K562 (cell line): ENCODE data around the gene PSMD2.

Experiments used
- BRD9 ChIP-seq: fragments of 450-650 bp; IDR thresholded peaks from 2 replicates; pipeline ENCODE4 v1.6.1; 2018; ENCODE audit warnings: low read depth; ENCODE audit not compliant: partially characterized antibody
- E2F4 ChIP-seq: sonication (generic); formaldehyde crosslinking; IDR thresholded peaks from 2 replicates; pipeline ENCODE4 v1.8.0; 2022; ENCODE audit warnings: mild to moderate bottlenecking, low read depth, missing genetic modification reagents
- EP300 ChIP-seq: IDR thresholded peaks from 2 replicates; pipeline ENCODE4 v1.6.1; 2012; ENCODE audit warnings: low read length, improper control_type of control experiment
- MAZ ChIP-seq, 2 experiments: fragments of 450-650 bp in 1 of 2; sonication (generic) in 1 of 2; formaldehyde crosslinking; IDR thresholded peaks in 1 of 2; conservative IDR thresholded peaks in 1 of 2; 2 replicates each; pipeline versions ENCODE4 v1.4.0 to v1.5.0; 2020; ENCODE audit warnings: mild to moderate bottlenecking in 1 of 2, missing genetic modification reagents in 1 of 2
- NCOR1 ChIP-seq: fragments of 450-650 bp; IDR thresholded peaks from 2 replicates; pipeline ENCODE4 v1.6.1; 2016; ENCODE audit warnings: mild to moderate bottlenecking, moderate library complexity
- PTTG1 ChIP-seq: fragments of 450-650 bp; IDR thresholded peaks from 2 replicates; pipeline ENCODE4 v1.6.1; 2016; ENCODE audit warnings: low read depth, mild to moderate bottlenecking, missing genetic modification characterization, missing compliant biosample characterization
- SAP30 ChIP-seq: fragments of 200-600 bp; sonication (generic); IDR thresholded peaks from 2 replicates; pipeline ENCODE4 v1.6.1; 2012; ENCODE audit warnings: borderline replicate concordance, low read depth, mild to moderate bottlenecking, moderate library complexity, low read length, control low read depth, inconsistent platforms; ENCODE audit not compliant: insufficient read depth, poor library complexity, severe bottlenecking
- SP1 ChIP-seq: sonication (generic); formaldehyde crosslinking; IDR thresholded peaks from 2 replicates; pipeline ENCODE4 v1.8.1; 2022; ENCODE audit warnings: mild to moderate bottlenecking, missing genetic modification reagents
- ZNF263 ChIP-seq: sonication (generic); formaldehyde crosslinking; IDR thresholded peaks from 2 replicates; pipeline ENCODE4 v1.8.0; 2022; ENCODE audit warnings: mild to moderate bottlenecking, missing genetic modification reagents, borderline replicate concordance
- ZNF696 ChIP-seq: fragments of 250-450 bp; sonication (Bioruptor Pico); conservative IDR thresholded peaks from 2 replicates; pipeline ENCODE4 v1.4.0; 2020; ENCODE audit warnings: mild to moderate bottlenecking, moderate library complexity
- TF ChIP-seq, protein P1 (sequence below), 3 experiments: IDR thresholded peaks in 2 of 3; conservative IDR thresholded peaks in 1 of 3; 2 replicates each; pipeline ENCODE4 v1.5.1; 2011 to 2012; ENCODE audit warnings: low read length in 3 of 3, mild to moderate bottlenecking in 3 of 3, control low read depth in 2 of 3, improper control_type of control experiment in 1 of 3, inconsistent platforms in 1 of 3, low read depth in 1 of 3, mixed read lengths in 1 of 3, moderate library complexity in 1 of 3; ENCODE audit not compliant: insufficient read depth in 2 of 3
- TF ChIP-seq, protein P2 (sequence below), 2 experiments: fragments of 450-650 bp in 1 of 2; sonication (generic) in 1 of 2; formaldehyde crosslinking in 1 of 2; IDR thresholded peaks; 2 replicates each; pipeline versions ENCODE4 v1.7.1 to v1.9.0; 2016 to 2022; ENCODE audit warnings: inconsistent platforms in 1 of 2, mild to moderate bottlenecking in 1 of 2, missing genetic modification reagents in 1 of 2
- TF ChIP-seq, protein P3 (sequence below): sonication (generic); formaldehyde crosslinking; IDR thresholded peaks from 2 replicates; pipeline ENCODE4 v1.8.0; 2022; ENCODE audit warnings: mild to moderate bottlenecking, missing genetic modification reagents, borderline replicate concordance
- TF ChIP-seq, protein P4 (sequence below): fragments of 250-450 bp; sonication (Bioruptor Pico); IDR thresholded peaks from 2 replicates; pipeline ENCODE4 v1.5.0; 2021; ENCODE audit warnings: mild to moderate bottlenecking, moderate library complexity

DNA sequence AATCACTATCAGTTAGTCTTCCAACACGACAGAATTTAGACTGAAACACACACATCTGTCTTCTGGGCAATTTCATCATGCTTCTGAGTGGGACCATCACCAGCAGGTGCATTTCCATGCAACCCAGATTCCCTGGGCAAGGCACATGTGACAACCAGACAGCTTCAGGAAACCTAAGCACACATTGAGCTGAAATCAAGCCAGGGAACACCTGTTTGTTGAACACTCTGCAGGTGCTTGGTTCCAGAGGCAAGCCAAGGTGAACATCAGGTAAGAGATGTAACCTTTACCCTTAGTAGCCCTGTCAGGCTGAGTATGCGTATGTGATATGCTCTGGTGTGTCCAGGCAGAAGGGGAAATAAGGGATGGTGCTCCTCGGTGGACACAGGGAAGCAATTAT lies 3.3 kb upstream of the PSMD2 start:
- TF ChIP-seq, protein P1, sequence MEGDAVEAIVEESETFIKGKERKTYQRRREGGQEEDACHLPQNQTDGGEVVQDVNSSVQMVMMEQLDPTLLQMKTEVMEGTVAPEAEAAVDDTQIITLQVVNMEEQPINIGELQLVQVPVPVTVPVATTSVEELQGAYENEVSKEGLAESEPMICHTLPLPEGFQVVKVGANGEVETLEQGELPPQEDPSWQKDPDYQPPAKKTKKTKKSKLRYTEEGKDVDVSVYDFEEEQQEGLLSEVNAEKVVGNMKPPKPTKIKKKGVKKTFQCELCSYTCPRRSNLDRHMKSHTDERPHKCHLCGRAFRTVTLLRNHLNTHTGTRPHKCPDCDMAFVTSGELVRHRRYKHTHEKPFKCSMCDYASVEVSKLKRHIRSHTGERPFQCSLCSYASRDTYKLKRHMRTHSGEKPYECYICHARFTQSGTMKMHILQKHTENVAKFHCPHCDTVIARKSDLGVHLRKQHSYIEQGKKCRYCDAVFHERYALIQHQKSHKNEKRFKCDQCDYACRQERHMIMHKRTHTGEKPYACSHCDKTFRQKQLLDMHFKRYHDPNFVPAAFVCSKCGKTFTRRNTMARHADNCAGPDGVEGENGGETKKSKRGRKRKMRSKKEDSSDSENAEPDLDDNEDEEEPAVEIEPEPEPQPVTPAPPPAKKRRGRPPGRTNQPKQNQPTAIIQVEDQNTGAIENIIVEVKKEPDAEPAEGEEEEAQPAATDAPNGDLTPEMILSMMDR (IDR thresholded peaks at IDR 0.05 in 2 of 3, conservative IDR thresholded peaks at IDR 0.05 in 1 of 3; ENCODE audit: insufficient read depth in 2 of 3, low read depth in 1 of 3, low read length in 3 of 3) = no peak
- TF ChIP-seq, protein P2, sequence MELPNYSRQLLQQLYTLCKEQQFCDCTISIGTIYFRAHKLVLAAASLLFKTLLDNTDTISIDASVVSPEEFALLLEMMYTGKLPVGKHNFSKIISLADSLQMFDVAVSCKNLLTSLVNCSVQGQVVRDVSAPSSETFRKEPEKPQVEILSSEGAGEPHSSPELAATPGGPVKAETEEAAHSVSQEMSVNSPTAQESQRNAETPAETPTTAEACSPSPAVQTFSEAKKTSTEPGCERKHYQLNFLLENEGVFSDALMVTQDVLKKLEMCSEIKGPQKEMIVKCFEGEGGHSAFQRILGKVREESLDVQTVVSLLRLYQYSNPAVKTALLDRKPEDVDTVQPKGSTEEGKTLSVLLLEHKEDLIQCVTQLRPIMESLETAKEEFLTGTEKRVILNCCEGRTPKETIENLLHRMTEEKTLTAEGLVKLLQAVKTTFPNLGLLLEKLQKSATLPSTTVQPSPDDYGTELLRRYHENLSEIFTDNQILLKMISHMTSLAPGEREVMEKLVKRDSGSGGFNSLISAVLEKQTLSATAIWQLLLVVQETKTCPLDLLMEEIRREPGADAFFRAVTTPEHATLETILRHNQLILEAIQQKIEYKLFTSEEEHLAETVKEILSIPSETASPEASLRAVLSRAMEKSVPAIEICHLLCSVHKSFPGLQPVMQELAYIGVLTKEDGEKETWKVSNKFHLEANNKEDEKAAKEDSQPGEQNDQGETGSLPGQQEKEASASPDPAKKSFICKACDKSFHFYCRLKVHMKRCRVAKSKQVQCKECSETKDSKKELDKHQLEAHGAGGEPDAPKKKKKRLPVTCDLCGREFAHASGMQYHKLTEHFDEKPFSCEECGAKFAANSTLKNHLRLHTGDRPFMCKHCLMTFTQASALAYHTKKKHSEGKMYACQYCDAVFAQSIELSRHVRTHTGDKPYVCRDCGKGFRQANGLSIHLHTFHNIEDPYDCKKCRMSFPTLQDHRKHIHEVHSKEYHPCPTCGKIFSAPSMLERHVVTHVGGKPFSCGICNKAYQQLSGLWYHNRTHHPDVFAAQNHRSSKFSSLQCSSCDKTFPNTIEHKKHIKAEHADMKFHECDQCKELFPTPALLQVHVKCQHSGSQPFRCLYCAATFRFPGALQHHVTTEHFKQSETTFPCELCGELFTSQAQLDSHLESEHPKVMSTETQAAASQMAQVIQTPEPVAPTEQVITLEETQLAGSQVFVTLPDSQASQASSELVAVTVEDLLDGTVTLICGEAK (IDR thresholded peaks at IDR 0.05) = no peak
- TF ChIP-seq, protein P2 (CRISPR knock-in tag; IDR thresholded peaks at IDR 0.05) = no peak
- TF ChIP-seq EP300 (no peak), SAP30 (no peak), ZNF263 (no peak), MAZ (CRISPR knock-in tag; conservative IDR thresholded peaks at IDR 0.05 in 1 of 2, IDR thresholded peaks at IDR 0.05 in 1 of 2) (no peak), NCOR1 (no peak), PTTG1 (no peak), BRD9 (no peak), SP1 (CRISPR knock-in tag) (no peak), E2F4 (CRISPR knock-in tag) (no peak), ZNF696 (CRISPR knock-in tag) (no peak)
- TF ChIP-seq, protein P3, sequence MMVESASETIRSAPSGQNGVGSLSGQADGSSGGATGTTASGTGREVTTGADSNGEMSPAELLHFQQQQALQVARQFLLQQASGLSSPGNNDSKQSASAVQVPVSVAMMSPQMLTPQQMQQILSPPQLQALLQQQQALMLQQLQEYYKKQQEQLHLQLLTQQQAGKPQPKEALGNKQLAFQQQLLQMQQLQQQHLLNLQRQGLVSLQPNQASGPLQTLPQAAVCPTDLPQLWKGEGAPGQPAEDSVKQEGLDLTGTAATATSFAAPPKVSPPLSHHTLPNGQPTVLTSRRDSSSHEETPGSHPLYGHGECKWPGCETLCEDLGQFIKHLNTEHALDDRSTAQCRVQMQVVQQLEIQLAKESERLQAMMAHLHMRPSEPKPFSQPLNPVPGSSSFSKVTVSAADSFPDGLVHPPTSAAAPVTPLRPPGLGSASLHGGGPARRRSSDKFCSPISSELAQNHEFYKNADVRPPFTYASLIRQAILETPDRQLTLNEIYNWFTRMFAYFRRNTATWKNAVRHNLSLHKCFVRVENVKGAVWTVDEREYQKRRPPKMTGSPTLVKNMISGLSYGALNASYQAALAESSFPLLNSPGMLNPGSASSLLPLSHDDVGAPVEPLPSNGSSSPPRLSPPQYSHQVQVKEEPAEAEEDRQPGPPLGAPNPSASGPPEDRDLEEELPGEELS = no peak
- TF ChIP-seq, protein P4, sequence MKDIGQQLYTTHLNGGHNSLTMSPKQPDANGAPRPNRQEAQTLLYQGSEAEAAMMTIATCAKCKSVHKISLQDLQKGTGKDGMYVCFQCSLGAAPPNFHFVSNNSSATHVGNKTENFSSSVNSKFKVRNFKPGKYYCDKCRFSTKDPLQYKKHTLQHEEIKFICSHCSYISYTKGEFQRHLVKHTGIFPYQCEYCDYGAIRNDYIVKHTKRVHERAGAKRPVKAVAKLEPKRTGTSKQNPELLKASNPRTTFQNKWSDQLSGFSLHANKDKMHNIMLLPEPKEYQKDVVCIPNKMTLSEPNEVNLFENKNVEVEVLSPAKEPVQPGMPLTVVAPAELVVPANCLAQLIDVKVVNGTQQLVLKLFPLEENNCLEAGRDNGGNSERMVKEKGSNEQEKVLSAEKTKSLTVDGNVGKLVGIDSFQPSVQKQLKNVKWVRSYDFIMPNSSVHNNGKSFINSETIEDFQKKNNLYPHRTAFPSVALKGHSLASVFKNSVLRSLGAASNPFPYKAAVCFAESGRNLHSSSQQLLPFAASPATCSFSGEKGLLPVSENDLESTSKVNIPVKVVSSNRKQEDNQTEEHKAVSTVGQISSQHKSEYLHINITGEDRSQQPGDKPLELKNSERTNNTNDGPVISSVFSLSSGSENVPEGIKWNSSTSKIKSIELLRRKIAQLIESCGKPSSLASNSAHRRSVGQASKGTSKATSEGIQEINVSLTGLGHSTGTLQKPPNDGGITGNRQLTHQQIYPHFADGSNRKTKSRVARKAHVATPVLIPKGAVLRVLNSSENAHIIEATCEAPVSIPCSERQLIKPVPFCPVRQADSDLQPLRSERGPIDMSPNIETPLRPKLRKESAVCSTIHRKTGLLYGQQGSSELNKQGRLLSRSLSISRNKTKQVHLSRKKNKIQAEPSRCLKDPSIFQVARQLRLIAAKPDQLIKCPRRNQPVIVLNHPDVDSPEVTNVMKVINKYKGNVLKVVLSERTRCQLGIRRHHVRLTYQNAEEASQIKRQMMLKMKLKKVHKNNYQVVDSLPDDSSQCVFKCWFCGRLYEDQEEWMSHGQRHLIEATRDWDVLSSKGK (CRISPR knock-in tag) = no peak
